GM12878 (cell line): ENCODE data around the gene LIN52. TPM values are rescaled to one million over a fixed set of nuclear protein-coding genes. Genes with fewer than 3 reads are reported as not detected.

ENCODE experiments used
- ATAC-seq: fragments of 200-7000 bp; cut with Tn5 transposase; 3 replicates; pipeline ENCODE4 v1.9.1; 2020; ENCODE audit warnings: mild to moderate bottlenecking, moderate library complexity
- BruUV-seq: library from RNA; stranded (reverse); fragments of 400-500 nt; replicated peaks from 2 replicates; lab custom pipeline; 2021; lab: Mats Ljungman, UMichigan
- CTCF ChIA-PET: fragments of 300-600 bp; sonication (Branson Sonifier 250); formaldehyde crosslinking; extraction: SDS; loops from one replicate; lab custom pipeline; 2021; ENCODE audit warnings: inconsistent platforms; lab: Yijun Ruan, JAX
- POLR2A ChIA-PET: fragments of 350-600 bp; formaldehyde crosslinking; extraction: SDS; loops from one replicate; lab custom pipeline; 2021; ENCODE audit warnings: inconsistent platforms; lab: Charles Lee
- RAD21 ChIA-PET: fragments of 300-600 bp; sonication (Branson Sonifier 250); formaldehyde crosslinking; loops from one replicate; lab custom pipeline; 2023; ENCODE audit warnings: antibody characterized with exemption; ENCODE audit not compliant: unreplicated experiment; lab: Charles Lee
- SMC1A ChIA-PET: fragments of 300-600 bp; sonication (Branson Sonifier 250); formaldehyde crosslinking; loops from one replicate; lab custom pipeline; 2023; ENCODE audit not compliant: unreplicated experiment, uncharacterized antibody; lab: Charles Lee
- DNase-seq: peaks from one replicate; pipeline ENCODE4 v3.0.0-alpha.2; 2011; ENCODE audit warnings: low read depth, low spot score
- FAIRE-seq: peaks from 3 replicates; lab custom pipeline; 2011; peaks lifted over from hg19 to GRCh38; lab: Jason Lieb, UNC
- H2AFZ ChIP-seq: 2 replicates; pipeline ENCODE4 v1.6.0; 2011; ENCODE audit warnings: low read depth, low read length, control low read depth; ENCODE audit not compliant: control insufficient read depth
- H3K27ac ChIP-seq: 2 replicates; pipeline ENCODE4 v1.5.1; 2011; ENCODE audit warnings: control low read depth; ENCODE audit not compliant: control insufficient read depth, insufficient read depth
- H3K27me3 ChIP-seq, 2 experiments: replicated peaks in 1 of 2; 2 replicates each; pipeline versions ENCODE4 v1.6.0 to v1.6.1; 2011; ENCODE audit warnings: low read length in 1 of 2; ENCODE audit not compliant: control insufficient read depth in 2 of 2, insufficient read depth in 2 of 2
- H3K36me3 ChIP-seq, 2 experiments: 2 replicates each; pipeline ENCODE4 v1.5.1; 2011; ENCODE audit warnings: low read length in 1 of 2; ENCODE audit not compliant: control insufficient read depth in 2 of 2, insufficient read depth in 2 of 2
- H3K4me1 ChIP-seq: 2 replicates; pipeline ENCODE4 v1.6.1; 2011; ENCODE audit warnings: mild to moderate bottlenecking, low read length, moderate library complexity, mixed read lengths; ENCODE audit not compliant: control insufficient read depth, insufficient read depth
- H3K4me2 ChIP-seq: 2 replicates; pipeline ENCODE4 v1.6.0; 2011; ENCODE audit warnings: control low read depth; ENCODE audit not compliant: control insufficient read depth, insufficient read depth
- H3K4me3 ChIP-seq: fragments of 200-600 bp; sonication (generic); 2 replicates; pipeline ENCODE4 v1.5.1; 2016
- H3K79me2 ChIP-seq: 2 replicates; pipeline ENCODE4 v1.6.0; 2011; ENCODE audit warnings: low read length; ENCODE audit not compliant: control insufficient read depth, insufficient read depth
- H3K9ac ChIP-seq: 2 replicates; pipeline ENCODE4 v1.8.0; 2011; ENCODE audit warnings: low read length, control low read depth, mixed read lengths; ENCODE audit not compliant: control insufficient read depth, insufficient read depth
- H3K9me3 ChIP-seq: replicated peaks from 3 replicates; pipeline ENCODE4 v1.5.1; 2011; ENCODE audit warnings: mild to moderate bottlenecking, low read length; ENCODE audit not compliant: control insufficient read depth, insufficient read depth
- H4K20me1 ChIP-seq: 2 replicates; pipeline ENCODE4 v1.6.0; 2011; ENCODE audit not compliant: control insufficient read depth, insufficient read depth
- ATF7 ChIP-seq: fragments of 450-650 bp; IDR thresholded peaks from 2 replicates; pipeline ENCODE4 v1.6.1; 2016; ENCODE audit warnings: low read depth, mild to moderate bottlenecking
- CBX5 ChIP-seq: sonication (generic); IDR thresholded peaks from 2 replicates; pipeline ENCODE4 v1.6.1; 2016; ENCODE audit warnings: low read depth, moderate library complexity, mild to moderate bottlenecking, inconsistent platforms
- CREB1 ChIP-seq: IDR thresholded peaks from 2 replicates; pipeline ENCODE4 v1.6.1; 2012; ENCODE audit warnings: low read depth, mild to moderate bottlenecking, inconsistent platforms
- EP300 ChIP-seq, 2 experiments: fragments of 150-350 bp in 1 of 2; IDR thresholded peaks; 2 replicates each; pipeline ENCODE4 v1.6.1; 2011 to 2012; ENCODE audit warnings: low read depth in 2 of 2, low read length in 2 of 2, borderline replicate concordance in 1 of 2, improper control_type of control experiment in 1 of 2, inconsistent platforms in 1 of 2; ENCODE audit not compliant: control insufficient read depth in 1 of 2
- HDAC2 ChIP-seq: fragments of 200-600 bp; sonication (generic); IDR thresholded peaks from 2 replicates; pipeline ENCODE4 v1.6.1; 2017
- HSF1 ChIP-seq: fragments of 150-350 bp; IDR thresholded peaks from 2 replicates; pipeline ENCODE4 v1.6.1; 2014; ENCODE audit warnings: mild to moderate bottlenecking, low read depth, low read length
- IKZF2 ChIP-seq, 2 experiments: fragments of 450-650 bp; IDR thresholded peaks; 2 replicates each; pipeline ENCODE4 v1.6.1; 2017; ENCODE audit warnings: mild to moderate bottlenecking in 2 of 2, moderate library complexity in 2 of 2
- IRF3 ChIP-seq: fragments of 450-650 bp; IDR thresholded peaks from 2 replicates; pipeline ENCODE4 v1.6.1; 2014; ENCODE audit warnings: mild to moderate bottlenecking
- MAX ChIP-seq: IDR thresholded peaks from 2 replicates; pipeline ENCODE4 v1.6.1; 2012; ENCODE audit warnings: low read depth, low read length, improper control_type of control experiment
- MTA3 ChIP-seq: IDR thresholded peaks from 2 replicates; pipeline ENCODE4 v1.6.1; 2012; ENCODE audit warnings: low read length, inconsistent platforms, borderline replicate concordance
- PAX8 ChIP-seq: fragments of 450-650 bp; IDR thresholded peaks from 2 replicates; pipeline ENCODE4 v1.6.1; 2017; ENCODE audit warnings: mild to moderate bottlenecking, moderate library complexity
- PML ChIP-seq: IDR thresholded peaks from 2 replicates; pipeline ENCODE4 v1.6.1; 2012; ENCODE audit warnings: low read length, inconsistent platforms
- POLR2A ChIP-seq: IDR thresholded peaks from 2 replicates; pipeline ENCODE4 v1.6.1; 2011; ENCODE audit warnings: low read depth, mild to moderate bottlenecking, low read length
- POU2F2 ChIP-seq: IDR thresholded peaks from 3 replicates; pipeline ENCODE4 v1.6.1; 2011; ENCODE audit warnings: low read depth, mild to moderate bottlenecking, low read length, borderline replicate concordance
- RUNX3 ChIP-seq: IDR thresholded peaks from 2 replicates; pipeline ENCODE4 v1.6.1; 2012; ENCODE audit warnings: low read length, inconsistent platforms
- SMAD1 ChIP-seq: fragments of 450-650 bp; IDR thresholded peaks from 2 replicates; pipeline ENCODE4 v1.6.1; 2018; ENCODE audit warnings: mild to moderate bottlenecking, low read depth; ENCODE audit not compliant: partially characterized antibody
- SMAD5 ChIP-seq: IDR thresholded peaks from 2 replicates; pipeline ENCODE4 v1.6.1; 2016; ENCODE audit warnings: antibody characterized with exemption, low read depth
- WGBS: methylation state at CpG from one replicate; pipeline ENCODE4 v1.1.6; 2016; ENCODE audit warnings: low lambda C conversion rate; ENCODE audit not compliant: insufficient replicate concordance, insufficient coverage; ENCODE audit errors: missing lambda C conversion rate; 5-methylcytosine and 5-hydroxymethylcytosine counted together
- in situ Hi-C: fragments of 300-500 bp; cut with MboI; formaldehyde crosslinking; loops from 9 replicates; pipeline ENCODE4 v1.14.3; 2018; ENCODE audit warnings: mixed read lengths
- intact Hi-C: fragments of 100-400 bp; cut with micrococcal nuclease; formaldehyde crosslinking; loops from one replicate; pipeline ENCODE4 v1.14.2; 2022; ENCODE audit not compliant: unreplicated experiment
- polyA plus RNA-seq, 11 experiments: library from polyadenylated mRNA; depleted of rRNA in 4 of 11; unstranded in 6 of 11; stranded (reverse) in 5 of 11; fragments of >200 nt; fragmentation: Nextera tagmentation in 4 of 11; fragmentation: Illumina TruSeq in 1 of 11; extraction: Ambion mirVana in 4 of 11; extraction: Trizol in 1 of 11; gene quantifications; 1 replicate in 1 of 11; 2 replicates in 10 of 11; pipeline versions ENCODE4 v1.2.1 to v1.2.3, GENCODE V29; 2011 to 2016; ENCODE audit warnings: inconsistent platforms in 2 of 11, missing spikeins in 2 of 11, low read depth in 1 of 11
- total RNA-seq, 4 experiments: library from RNA; depleted of rRNA in 3 of 4; stranded (reverse); fragments of >200 nt in 3 of 4; fragmentation: Illumina TruSeq in 1 of 4; extraction: Trizol in 1 of 4; gene quantifications; 2 replicates each; pipeline versions ENCODE4 v1.2.1 to v1.2.3, GENCODE V29; 2013 to 2021
- TF ChIP-seq, protein P1 (sequence below): fragments of 450-650 bp; IDR thresholded peaks from 2 replicates; pipeline ENCODE4 v1.6.1; 2017; ENCODE audit warnings: mild to moderate bottlenecking
- TF ChIP-seq, protein P2 (sequence below): fragments of 150-350 bp; IDR thresholded peaks from 2 replicates; pipeline ENCODE4 v1.6.1; 2016; ENCODE audit warnings: low read depth, low read length

LIN52 gene
- total and polyA plus RNA-seq, 10 of the 15 experiments (the other 5 are each of a cell fraction or from before 2014, with no cell fraction given) = 13.3 to 30.9 (median 19.9) TPM

GRCh38 chr14:74220991-74221390, 136.2 kb downstream of the LIN52 start:
- 27% methylated on average over 6 of the region's 6 CpGs for WGBS
- CTCF ChIA-PET = interaction anchor here (0.8 to 3.3 kb wide), 3 partner anchors 23 to 32 kb away, joined by 3 to 10 read pairs (median 4); no protein-coding TSS in a partner anchor
- TF ChIP-seq CREB1 (no peak), IKZF2 (IDR thresholded peaks at IDR 0.05) (no peak), PML (no peak), POLR2A (no peak), RUNX3 (no peak), EP300 (IDR thresholded peaks at IDR 0.05; ENCODE audit: borderline replicate concordance in 1 of 2, control insufficient read depth in 1 of 2, low read depth in 2 of 2, low read length in 2 of 2) (no peak), HDAC2 (no peak), ATF7 (no peak), IRF3 (no peak), HSF1 (no peak), MAX (no peak), SMAD1 (no peak), POU2F2 (no peak), PAX8 (no peak), SMAD5 (no peak), CBX5 (no peak), MTA3 (no peak)
- TF ChIP-seq, protein P1, sequence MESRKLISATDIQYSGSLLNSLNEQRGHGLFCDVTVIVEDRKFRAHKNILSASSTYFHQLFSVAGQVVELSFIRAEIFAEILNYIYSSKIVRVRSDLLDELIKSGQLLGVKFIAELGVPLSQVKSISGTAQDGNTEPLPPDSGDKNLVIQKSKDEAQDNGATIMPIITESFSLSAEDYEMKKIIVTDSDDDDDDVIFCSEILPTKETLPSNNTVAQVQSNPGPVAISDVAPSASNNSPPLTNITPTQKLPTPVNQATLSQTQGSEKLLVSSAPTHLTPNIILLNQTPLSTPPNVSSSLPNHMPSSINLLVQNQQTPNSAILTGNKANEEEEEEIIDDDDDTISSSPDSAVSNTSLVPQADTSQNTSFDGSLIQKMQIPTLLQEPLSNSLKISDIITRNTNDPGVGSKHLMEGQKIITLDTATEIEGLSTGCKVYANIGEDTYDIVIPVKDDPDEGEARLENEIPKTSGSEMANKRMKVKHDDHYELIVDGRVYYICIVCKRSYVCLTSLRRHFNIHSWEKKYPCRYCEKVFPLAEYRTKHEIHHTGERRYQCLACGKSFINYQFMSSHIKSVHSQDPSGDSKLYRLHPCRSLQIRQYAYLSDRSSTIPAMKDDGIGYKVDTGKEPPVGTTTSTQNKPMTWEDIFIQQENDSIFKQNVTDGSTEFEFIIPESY = no peak
- TF ChIP-seq, protein P2, sequence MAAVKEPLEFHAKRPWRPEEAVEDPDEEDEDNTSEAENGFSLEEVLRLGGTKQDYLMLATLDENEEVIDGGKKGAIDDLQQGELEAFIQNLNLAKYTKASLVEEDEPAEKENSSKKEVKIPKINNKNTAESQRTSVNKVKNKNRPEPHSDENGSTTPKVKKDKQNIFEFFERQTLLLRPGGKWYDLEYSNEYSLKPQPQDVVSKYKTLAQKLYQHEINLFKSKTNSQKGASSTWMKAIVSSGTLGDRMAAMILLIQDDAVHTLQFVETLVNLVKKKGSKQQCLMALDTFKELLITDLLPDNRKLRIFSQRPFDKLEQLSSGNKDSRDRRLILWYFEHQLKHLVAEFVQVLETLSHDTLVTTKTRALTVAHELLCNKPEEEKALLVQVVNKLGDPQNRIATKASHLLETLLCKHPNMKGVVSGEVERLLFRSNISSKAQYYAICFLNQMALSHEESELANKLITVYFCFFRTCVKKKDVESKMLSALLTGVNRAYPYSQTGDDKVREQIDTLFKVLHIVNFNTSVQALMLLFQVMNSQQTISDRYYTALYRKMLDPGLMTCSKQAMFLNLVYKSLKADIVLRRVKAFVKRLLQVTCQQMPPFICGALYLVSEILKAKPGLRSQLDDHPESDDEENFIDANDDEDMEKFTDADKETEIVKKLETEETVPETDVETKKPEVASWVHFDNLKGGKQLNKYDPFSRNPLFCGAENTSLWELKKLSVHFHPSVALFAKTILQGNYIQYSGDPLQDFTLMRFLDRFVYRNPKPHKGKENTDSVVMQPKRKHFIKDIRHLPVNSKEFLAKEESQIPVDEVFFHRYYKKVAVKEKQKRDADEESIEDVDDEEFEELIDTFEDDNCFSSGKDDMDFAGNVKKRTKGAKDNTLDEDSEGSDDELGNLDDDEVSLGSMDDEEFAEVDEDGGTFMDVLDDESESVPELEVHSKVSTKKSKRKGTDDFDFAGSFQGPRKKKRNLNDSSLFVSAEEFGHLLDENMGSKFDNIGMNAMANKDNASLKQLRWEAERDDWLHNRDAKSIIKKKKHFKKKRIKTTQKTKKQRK = no peak
- Histone ChIP-seq H3K9me3 (no peaks in the 10 kb centered on the region), H3K36me3 (no peaks in the 10 kb centered on the region), H3K4me3 (no peak overlapping the region), H3K9ac (no peak overlapping the region), H3K27ac (no peak overlapping the region), H3K79me2 (no peaks in the 10 kb centered on the region), H3K27me3 (no peaks in the 10 kb centered on the region; a peak in 2 of 4 replicates), H2AFZ (no peak overlapping the region), H4K20me1 (no peaks in the 10 kb centered on the region), H3K4me1 (no peaks in the 10 kb centered on the region), H3K4me2 (no peak overlapping the region)
- in situ Hi-C loops (no loop called here), intact Hi-C loops (no loop called here)
- FAIRE-seq (no peak), ATAC-seq (no peak), DNase-seq (no peak)
- SMC1A ChIA-PET = interaction anchor here (0.8 kb wide), 1 partner anchor 16 kb away, joined by 3 read pairs; no protein-coding TSS in a partner anchor
- POLR2A ChIA-PET = no interaction called here
- RAD21 ChIA-PET = no interaction called here
- BruUV-seq = no TSS peak
